ENCODE data around the gene PAX4. TPM values are rescaled to one million over a fixed set of nuclear protein-coding genes. Genes with fewer than 3 reads are reported as not detected.

PAX4 gene
- total and polyA plus RNA-seq, 9 of the 15 experiments (the other 6 are each of a cell fraction or from before 2014, with no cell fraction given) = not detected

DNA sequence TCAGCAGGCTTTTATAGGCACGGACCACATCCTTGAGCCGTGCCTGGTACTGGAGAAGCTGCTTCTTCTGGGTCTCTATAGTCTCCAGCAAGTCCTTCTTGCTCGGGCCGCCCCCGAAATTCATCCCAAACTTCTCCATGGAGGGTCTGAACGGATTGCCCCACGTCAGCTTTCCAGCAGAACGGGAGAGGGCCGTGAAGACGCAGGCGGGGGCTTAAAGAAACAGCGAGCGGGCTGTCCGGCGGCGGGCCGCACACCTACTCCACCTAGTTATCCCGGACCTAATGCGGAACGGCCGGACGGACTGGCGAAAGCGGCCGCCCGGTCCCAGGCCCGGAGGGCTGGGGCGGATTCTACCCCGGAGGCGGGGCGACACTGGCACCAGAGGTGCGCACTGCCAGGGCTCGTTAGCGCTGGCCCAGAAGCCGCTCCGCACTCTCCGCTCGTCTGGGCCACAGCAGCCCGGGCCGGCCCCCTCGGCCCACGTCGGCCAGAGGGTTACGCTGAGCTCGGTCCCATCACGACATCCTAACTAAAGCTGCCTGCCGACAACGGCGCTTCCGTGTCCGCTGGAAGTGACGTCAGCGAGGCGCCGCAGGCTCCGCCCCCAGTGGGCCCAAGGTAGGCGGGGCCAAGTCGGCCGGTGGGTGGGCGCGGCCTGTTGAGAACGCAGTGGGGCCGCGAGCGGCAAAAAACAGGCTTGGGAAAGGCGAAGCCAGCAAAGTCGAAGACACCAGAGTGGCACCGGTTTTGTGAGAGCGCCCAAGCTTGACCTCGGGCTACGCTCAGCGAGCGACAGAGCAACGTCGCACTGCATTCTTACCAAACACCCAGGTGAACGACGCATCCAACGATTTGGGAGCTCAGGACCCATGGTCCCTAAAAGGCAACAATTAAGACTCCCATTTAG, 32.6 kb downstream of the PAX4 start, which contains the start of gene GCC1 (continued):
- TF ChIP-seq, protein P1, sequence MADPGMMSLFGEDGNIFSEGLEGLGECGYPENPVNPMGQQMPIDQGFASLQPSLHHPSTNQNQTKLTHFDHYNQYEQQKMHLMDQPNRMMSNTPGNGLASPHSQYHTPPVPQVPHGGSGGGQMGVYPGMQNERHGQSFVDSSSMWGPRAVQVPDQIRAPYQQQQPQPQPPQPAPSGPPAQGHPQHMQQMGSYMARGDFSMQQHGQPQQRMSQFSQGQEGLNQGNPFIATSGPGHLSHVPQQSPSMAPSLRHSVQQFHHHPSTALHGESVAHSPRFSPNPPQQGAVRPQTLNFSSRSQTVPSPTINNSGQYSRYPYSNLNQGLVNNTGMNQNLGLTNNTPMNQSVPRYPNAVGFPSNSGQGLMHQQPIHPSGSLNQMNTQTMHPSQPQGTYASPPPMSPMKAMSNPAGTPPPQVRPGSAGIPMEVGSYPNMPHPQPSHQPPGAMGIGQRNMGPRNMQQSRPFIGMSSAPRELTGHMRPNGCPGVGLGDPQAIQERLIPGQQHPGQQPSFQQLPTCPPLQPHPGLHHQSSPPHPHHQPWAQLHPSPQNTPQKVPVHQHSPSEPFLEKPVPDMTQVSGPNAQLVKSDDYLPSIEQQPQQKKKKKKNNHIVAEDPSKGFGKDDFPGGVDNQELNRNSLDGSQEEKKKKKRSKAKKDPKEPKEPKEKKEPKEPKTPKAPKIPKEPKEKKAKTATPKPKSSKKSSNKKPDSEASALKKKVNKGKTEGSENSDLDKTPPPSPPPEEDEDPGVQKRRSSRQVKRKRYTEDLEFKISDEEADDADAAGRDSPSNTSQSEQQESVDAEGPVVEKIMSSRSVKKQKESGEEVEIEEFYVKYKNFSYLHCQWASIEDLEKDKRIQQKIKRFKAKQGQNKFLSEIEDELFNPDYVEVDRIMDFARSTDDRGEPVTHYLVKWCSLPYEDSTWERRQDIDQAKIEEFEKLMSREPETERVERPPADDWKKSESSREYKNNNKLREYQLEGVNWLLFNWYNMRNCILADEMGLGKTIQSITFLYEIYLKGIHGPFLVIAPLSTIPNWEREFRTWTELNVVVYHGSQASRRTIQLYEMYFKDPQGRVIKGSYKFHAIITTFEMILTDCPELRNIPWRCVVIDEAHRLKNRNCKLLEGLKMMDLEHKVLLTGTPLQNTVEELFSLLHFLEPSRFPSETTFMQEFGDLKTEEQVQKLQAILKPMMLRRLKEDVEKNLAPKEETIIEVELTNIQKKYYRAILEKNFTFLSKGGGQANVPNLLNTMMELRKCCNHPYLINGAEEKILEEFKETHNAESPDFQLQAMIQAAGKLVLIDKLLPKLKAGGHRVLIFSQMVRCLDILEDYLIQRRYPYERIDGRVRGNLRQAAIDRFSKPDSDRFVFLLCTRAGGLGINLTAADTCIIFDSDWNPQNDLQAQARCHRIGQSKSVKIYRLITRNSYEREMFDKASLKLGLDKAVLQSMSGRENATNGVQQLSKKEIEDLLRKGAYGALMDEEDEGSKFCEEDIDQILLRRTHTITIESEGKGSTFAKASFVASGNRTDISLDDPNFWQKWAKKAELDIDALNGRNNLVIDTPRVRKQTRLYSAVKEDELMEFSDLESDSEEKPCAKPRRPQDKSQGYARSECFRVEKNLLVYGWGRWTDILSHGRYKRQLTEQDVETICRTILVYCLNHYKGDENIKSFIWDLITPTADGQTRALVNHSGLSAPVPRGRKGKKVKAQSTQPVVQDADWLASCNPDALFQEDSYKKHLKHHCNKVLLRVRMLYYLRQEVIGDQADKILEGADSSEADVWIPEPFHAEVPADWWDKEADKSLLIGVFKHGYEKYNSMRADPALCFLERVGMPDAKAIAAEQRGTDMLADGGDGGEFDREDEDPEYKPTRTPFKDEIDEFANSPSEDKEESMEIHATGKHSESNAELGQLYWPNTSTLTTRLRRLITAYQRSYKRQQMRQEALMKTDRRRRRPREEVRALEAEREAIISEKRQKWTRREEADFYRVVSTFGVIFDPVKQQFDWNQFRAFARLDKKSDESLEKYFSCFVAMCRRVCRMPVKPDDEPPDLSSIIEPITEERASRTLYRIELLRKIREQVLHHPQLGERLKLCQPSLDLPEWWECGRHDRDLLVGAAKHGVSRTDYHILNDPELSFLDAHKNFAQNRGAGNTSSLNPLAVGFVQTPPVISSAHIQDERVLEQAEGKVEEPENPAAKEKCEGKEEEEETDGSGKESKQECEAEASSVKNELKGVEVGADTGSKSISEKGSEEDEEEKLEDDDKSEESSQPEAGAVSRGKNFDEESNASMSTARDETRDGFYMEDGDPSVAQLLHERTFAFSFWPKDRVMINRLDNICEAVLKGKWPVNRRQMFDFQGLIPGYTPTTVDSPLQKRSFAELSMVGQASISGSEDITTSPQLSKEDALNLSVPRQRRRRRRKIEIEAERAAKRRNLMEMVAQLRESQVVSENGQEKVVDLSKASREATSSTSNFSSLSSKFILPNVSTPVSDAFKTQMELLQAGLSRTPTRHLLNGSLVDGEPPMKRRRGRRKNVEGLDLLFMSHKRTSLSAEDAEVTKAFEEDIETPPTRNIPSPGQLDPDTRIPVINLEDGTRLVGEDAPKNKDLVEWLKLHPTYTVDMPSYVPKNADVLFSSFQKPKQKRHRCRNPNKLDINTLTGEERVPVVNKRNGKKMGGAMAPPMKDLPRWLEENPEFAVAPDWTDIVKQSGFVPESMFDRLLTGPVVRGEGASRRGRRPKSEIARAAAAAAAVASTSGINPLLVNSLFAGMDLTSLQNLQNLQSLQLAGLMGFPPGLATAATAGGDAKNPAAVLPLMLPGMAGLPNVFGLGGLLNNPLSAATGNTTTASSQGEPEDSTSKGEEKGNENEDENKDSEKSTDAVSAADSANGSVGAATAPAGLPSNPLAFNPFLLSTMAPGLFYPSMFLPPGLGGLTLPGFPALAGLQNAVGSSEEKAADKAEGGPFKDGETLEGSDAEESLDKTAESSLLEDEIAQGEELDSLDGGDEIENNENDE (IDR thresholded peaks at IDR 0.05; ENCODE audit: low read depth, low read length) = no peak
- TF ChIP-seq RB1 (IDR thresholded peaks at IDR 0.05; ENCODE audit: low read depth) = peak; percentile 66
- TF ChIP-seq JUND (IDR thresholded peaks at IDR 0.05; ENCODE audit: borderline replicate concordance, low read depth, low read length) = peak; percentile 91
- peak; percentile 68; the same call in 1 of the 3 replicates for TF ChIP-seq JUND (tag; IDR thresholded peaks at IDR 0.05; ENCODE audit: borderline replicate concordance, low read depth, low read length)
- TF ChIP-seq ZNF717 (CRISPR knock-in tag; IDR thresholded peaks at IDR 0.05) = no peak
- no peak for TF ChIP-seq XRCC5 (IDR thresholded peaks at IDR 0.05; ENCODE audit: low read depth, low read length)
- peak; percentile 82 for TF ChIP-seq MTA3 (IDR thresholded peaks at IDR 0.05; ENCODE audit: borderline replicate concordance)
- TF ChIP-seq, protein P2, sequence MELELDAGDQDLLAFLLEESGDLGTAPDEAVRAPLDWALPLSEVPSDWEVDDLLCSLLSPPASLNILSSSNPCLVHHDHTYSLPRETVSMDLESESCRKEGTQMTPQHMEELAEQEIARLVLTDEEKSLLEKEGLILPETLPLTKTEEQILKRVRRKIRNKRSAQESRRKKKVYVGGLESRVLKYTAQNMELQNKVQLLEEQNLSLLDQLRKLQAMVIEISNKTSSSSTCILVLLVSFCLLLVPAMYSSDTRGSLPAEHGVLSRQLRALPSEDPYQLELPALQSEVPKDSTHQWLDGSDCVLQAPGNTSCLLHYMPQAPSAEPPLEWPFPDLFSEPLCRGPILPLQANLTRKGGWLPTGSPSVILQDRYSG (tag; conservative IDR thresholded peaks at IDR 0.05; ENCODE audit: low read depth) = 0 out of 2 replicates have a peak, but pooled peaks have one; percentile 74
- TF ChIP-seq BRD4 (IDR thresholded peaks at IDR 0.05) = no peak
- TF ChIP-seq, protein P3, sequence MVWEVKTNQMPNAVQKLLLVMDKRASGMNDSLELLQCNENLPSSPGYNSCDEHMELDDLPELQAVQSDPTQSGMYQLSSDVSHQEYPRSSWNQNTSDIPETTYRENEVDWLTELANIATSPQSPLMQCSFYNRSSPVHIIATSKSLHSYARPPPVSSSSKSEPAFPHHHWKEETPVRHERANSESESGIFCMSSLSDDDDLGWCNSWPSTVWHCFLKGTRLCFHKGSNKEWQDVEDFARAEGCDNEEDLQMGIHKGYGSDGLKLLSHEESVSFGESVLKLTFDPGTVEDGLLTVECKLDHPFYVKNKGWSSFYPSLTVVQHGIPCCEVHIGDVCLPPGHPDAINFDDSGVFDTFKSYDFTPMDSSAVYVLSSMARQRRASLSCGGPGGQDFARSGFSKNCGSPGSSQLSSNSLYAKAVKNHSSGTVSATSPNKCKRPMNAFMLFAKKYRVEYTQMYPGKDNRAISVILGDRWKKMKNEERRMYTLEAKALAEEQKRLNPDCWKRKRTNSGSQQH (CRISPR knock-in tag; IDR thresholded peaks at IDR 0.05) = 0 out of 2 replicates have a peak, but pooled peaks have one; percentile 37
- peak; percentile 66; the same call in 1 of the 2 replicates for TF ChIP-seq ZNF23 (CRISPR knock-in tag; IDR thresholded peaks at IDR 0.05)
- TF ChIP-seq SRF (CRISPR knock-in tag; IDR thresholded peaks at IDR 0.05) = peak; percentile 39 to 46; a peak in 1 of 4 replicates
- no peak for TF ChIP-seq RHOXF2B (CRISPR knock-in tag; conservative IDR thresholded peaks at IDR 0.05)

Data from K562 (cell line).